ENCODE data around the gene PLA2G2E. TPM values are rescaled to one million over a fixed set of nuclear protein-coding genes. Genes with fewer than 3 reads are reported as not detected.

PLA2G2E gene
- polyA plus RNA-seq, 1 of the 3 experiments (the other 2 are of a cell fraction) = not detected

DNA sequence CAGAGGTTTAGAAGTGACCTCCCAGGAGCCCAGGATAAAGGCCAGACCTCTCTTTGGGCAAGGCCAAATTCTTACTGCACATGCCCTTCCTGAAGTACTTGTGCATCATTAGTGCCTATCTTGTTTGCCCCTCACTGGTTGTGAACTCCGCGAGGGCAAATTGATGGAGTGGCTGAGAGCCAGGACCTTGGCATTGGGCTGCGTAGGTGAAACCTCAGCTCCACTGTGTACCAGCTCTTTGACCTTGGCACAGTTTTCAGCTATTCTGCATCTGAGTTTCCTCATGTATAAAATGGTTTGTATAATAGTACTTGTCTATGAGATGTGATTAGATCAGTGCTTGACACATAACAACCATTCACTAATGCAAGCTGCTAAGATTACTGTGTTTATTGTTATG, 29.7 kb downstream of the PLA2G2E start:
- Histone ChIP-seq H3K79me2 (ENCODE audit: insufficient read depth) (peaks cover 49% of the 10 kb centered on the region), H3K9me3 (no peaks in the 10 kb centered on the region), H3K4me2 (no peak overlapping the region), H3K4me3 (ENCODE audit: low read depth in 2 of 2, low read length in 1 of 2) (no peak overlapping the region), H4K20me1 (ENCODE audit: insufficient read depth) (peaks cover 28% of the 10 kb centered on the region; the same call in 1 of the 2 replicates), H3K9me2 (no peaks in the 10 kb centered on the region), H3K27me3 (ENCODE audit: insufficient read depth) (no peaks in the 10 kb centered on the region), H3K27ac (ENCODE audit: low read depth in 2 of 2, low read length in 1 of 2) (no peak overlapping the region), H3K36me3 (replicated peaks in 1 of 2; ENCODE audit: control insufficient read depth in 1 of 2, insufficient read depth in 2 of 2, low read length in 1 of 2) (peaks cover 34 to 73% of the 10 kb centered on the region in 2 experiments), H2AFZ (ENCODE audit: low read depth) (no peak overlapping the region), H3K4me1 (ENCODE audit: control insufficient read depth in 1 of 2, insufficient read depth in 2 of 2, low read depth in 1 of 2, low read length in 1 of 2) (no peaks in the 10 kb centered on the region), H3K9ac (no peak overlapping the region), H3F3A (replicated peaks; ENCODE audit: insufficient read depth) (no peaks in the 10 kb centered on the region)
- no peak for DNase-seq
- CTCF ChIA-PET = interaction anchor here (2.4 kb wide), 1 partner anchor 11 kb away, joined by 12 read pairs; the partner anchor contains the start of gene OTUD3
- POLR2A ChIA-PET = no interaction called here
- 100% methylated on average over 3 of the region's 3 CpGs for WGBS (ENCODE audit: low lambda C conversion rate)
- TF ChIP-seq FOXM1 (IDR thresholded peaks at IDR 0.05; ENCODE audit: low read depth) (no peak), FOSL2 (IDR thresholded peaks at IDR 0.05; ENCODE audit: borderline replicate concordance, low read depth) (no peak), TEAD4 (IDR thresholded peaks at IDR 0.05; ENCODE audit: borderline replicate concordance, insufficient read depth) (no peak), RCOR1 (IDR thresholded peaks at IDR 0.05; ENCODE audit: low read length) (no peak), FOXJ3 (CRISPR knock-in tag; IDR thresholded peaks at IDR 0.05) (no peak), CHD2 (IDR thresholded peaks at IDR 0.05; ENCODE audit: low read length, partially characterized antibody) (no peak), TAF1 (IDR thresholded peaks at IDR 0.05; ENCODE audit: borderline replicate concordance, low read depth, low read length) (no peak), SIN3A (IDR thresholded peaks at IDR 0.05; ENCODE audit: borderline replicate concordance, low read depth, low read length) (no peak), NRF1 (IDR thresholded peaks at IDR 0.05; ENCODE audit: low read depth, low read length) (no peak), SMC3 (IDR thresholded peaks at IDR 0.05; ENCODE audit: low read depth, low read length) (no peak), YY1 (IDR thresholded peaks at IDR 0.05; ENCODE audit: low read depth) (no peak), GATA2 (CRISPR knock-in tag; IDR thresholded peaks at IDR 0.05) (no peak), GABPA (IDR thresholded peaks at IDR 0.05; ENCODE audit: low read depth) (no peak), MEF2A (IDR thresholded peaks at IDR 0.05; ENCODE audit: borderline replicate concordance, low read depth) (no peak), RXRA (IDR thresholded peaks at IDR 0.05; ENCODE audit: borderline replicate concordance, low read depth) (no peak)
- TF ChIP-seq, protein P1, sequence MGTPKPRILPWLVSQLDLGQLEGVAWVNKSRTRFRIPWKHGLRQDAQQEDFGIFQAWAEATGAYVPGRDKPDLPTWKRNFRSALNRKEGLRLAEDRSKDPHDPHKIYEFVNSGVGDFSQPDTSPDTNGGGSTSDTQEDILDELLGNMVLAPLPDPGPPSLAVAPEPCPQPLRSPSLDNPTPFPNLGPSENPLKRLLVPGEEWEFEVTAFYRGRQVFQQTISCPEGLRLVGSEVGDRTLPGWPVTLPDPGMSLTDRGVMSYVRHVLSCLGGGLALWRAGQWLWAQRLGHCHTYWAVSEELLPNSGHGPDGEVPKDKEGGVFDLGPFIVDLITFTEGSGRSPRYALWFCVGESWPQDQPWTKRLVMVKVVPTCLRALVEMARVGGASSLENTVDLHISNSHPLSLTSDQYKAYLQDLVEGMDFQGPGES (IDR thresholded peaks at IDR 0.05; ENCODE audit: low read depth, low read length) = no peak
- TF ChIP-seq, protein P2, sequence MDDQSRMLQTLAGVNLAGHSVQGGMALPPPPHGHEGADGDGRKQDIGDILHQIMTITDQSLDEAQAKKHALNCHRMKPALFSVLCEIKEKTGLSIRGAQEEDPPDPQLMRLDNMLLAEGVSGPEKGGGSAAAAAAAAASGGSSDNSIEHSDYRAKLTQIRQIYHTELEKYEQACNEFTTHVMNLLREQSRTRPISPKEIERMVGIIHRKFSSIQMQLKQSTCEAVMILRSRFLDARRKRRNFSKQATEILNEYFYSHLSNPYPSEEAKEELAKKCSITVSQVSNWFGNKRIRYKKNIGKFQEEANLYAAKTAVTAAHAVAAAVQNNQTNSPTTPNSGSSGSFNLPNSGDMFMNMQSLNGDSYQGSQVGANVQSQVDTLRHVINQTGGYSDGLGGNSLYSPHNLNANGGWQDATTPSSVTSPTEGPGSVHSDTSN (IDR thresholded peaks at IDR 0.05) = no peak
- TF ChIP-seq, protein P3, sequence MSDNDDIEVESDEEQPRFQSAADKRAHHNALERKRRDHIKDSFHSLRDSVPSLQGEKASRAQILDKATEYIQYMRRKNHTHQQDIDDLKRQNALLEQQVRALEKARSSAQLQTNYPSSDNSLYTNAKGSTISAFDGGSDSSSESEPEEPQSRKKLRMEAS (IDR thresholded peaks at IDR 0.05; ENCODE audit: low read depth) = no peak
- TF ChIP-seq, protein P4, sequence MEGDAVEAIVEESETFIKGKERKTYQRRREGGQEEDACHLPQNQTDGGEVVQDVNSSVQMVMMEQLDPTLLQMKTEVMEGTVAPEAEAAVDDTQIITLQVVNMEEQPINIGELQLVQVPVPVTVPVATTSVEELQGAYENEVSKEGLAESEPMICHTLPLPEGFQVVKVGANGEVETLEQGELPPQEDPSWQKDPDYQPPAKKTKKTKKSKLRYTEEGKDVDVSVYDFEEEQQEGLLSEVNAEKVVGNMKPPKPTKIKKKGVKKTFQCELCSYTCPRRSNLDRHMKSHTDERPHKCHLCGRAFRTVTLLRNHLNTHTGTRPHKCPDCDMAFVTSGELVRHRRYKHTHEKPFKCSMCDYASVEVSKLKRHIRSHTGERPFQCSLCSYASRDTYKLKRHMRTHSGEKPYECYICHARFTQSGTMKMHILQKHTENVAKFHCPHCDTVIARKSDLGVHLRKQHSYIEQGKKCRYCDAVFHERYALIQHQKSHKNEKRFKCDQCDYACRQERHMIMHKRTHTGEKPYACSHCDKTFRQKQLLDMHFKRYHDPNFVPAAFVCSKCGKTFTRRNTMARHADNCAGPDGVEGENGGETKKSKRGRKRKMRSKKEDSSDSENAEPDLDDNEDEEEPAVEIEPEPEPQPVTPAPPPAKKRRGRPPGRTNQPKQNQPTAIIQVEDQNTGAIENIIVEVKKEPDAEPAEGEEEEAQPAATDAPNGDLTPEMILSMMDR (IDR thresholded peaks at IDR 0.05) = no peak
- TF ChIP-seq, protein P5, sequence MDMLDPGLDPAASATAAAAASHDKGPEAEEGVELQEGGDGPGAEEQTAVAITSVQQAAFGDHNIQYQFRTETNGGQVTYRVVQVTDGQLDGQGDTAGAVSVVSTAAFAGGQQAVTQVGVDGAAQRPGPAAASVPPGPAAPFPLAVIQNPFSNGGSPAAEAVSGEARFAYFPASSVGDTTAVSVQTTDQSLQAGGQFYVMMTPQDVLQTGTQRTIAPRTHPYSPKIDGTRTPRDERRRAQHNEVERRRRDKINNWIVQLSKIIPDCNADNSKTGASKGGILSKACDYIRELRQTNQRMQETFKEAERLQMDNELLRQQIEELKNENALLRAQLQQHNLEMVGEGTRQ (IDR thresholded peaks at IDR 0.05; ENCODE audit: borderline replicate concordance, low read depth, low read length) = no peak

All from SK-N-SH (cell line).